Effector memory CD4-positive, alpha-beta T cell (primary cell): ENCODE results near the gene PSMD7.
"Not testable (repeated sequence)": the region's sequence is repeated elsewhere in the genome, so short reads cannot be mapped to it uniquely, and the experiment has no call there.

ENCODE experiments used
- DNase-seq, 3 donors: peaks; one replicate each; pipeline ENCODE4 v3.0.0-alpha.2; 2020
- H3K27ac ChIP-seq: 2 replicates; pipeline ENCODE4 v1.7.0; 2013; ENCODE audit warnings: mild to moderate bottlenecking, low read length, moderate library complexity; ENCODE audit not compliant: insufficient read depth, poor library complexity, severe bottlenecking
- H3K27me3 ChIP-seq: replicated peaks from 2 replicates; pipeline ENCODE4 v1.7.0; 2013; ENCODE audit warnings: mild to moderate bottlenecking, low read length; ENCODE audit not compliant: insufficient read depth, control insufficient read depth, poor library complexity, severe bottlenecking
- H3K36me3 ChIP-seq: 2 replicates; pipeline ENCODE4 v1.7.0; 2013; ENCODE audit warnings: mild to moderate bottlenecking, low read length, moderate library complexity; ENCODE audit not compliant: control insufficient read depth, insufficient read depth
- H3K4me1 ChIP-seq: 2 replicates; pipeline ENCODE4 v1.7.0; 2013; ENCODE audit warnings: low read length, mild to moderate bottlenecking; ENCODE audit not compliant: control insufficient read depth, insufficient read depth, poor library complexity, severe bottlenecking
- H3K4me3 ChIP-seq: 2 replicates; pipeline ENCODE4 v1.7.0; 2013; ENCODE audit warnings: low read length, low read depth, mild to moderate bottlenecking; ENCODE audit not compliant: insufficient read depth, poor library complexity, severe bottlenecking
- H3K9me3 ChIP-seq: 2 replicates; pipeline ENCODE4 v1.7.0; 2013; ENCODE audit warnings: mild to moderate bottlenecking, low read length, moderate library complexity; ENCODE audit not compliant: control insufficient read depth

PSMD7 gene

GRCh38 chr16:74307383-74307782 is 10.8 kb downstream of the PSMD7 start:
- no peak for DNase-seq
- H3K9me3 ChIP-seq = no peaks in the 10 kb centered on the region
- no peak overlapping the region for H3K4me3 ChIP-seq
- H3K27me3 ChIP-seq = no peaks in the 10 kb centered on the region
- no peak overlapping the region for H3K27ac ChIP-seq
- H3K4me1 ChIP-seq = no peaks in the 10 kb centered on the region
- H3K36me3 ChIP-seq = peaks cover 53% of the 10 kb centered on the region

DNA sequence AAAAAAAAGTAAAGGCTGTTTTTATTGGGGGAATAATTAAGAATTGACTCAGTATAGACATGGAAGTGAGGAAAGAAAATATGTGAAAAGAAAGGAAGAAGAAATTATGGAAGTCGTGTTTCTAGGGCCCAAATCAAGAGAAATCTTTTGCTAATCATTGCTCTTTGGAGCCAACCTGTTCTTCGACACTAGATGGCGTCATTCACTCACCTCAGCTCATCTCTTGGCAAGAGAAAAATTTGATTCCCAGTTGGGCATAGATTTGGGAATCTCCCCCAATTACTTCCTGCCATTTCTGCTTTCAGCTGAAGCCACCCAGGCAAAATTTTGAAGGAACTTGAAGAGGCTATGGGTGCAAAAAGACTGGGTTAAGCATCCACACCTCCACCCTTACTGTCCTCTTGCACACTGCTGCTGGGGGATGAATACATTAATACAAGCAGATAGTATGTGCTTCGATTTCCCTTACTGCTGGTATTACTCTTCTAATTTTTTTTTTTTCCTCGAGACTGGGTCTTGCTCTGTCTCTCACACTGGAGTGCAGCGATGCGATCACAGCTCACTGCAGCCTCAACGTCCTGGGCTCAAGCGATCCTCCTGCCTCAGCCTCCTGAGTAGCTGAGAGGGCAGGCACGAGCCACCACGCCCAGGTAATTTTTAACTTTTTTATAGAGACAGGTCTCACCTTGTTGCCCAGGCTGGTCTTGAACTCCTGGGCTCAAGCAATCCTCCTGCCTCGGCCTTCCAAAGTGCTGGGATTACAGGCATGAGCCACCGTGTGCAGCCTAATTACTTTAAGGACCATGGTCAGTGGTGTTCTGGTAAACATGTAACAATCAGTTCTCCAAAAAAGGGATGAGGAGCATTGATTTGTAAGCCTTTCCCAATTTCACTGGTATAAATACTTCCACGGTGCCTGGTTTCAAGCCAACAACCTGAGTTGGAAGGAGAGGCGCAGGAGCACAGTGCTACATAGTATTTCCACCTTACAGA is 13.5 kb downstream of the PSMD7 start:
- H3K27me3 ChIP-seq = no peaks in the 10 kb centered on the region
- no peaks in the 10 kb centered on the region for H3K9me3 ChIP-seq
- H3K36me3 ChIP-seq = peaks cover 26% of the 10 kb centered on the region
- no peak overlapping the region for H3K27ac ChIP-seq
- no peak for DNase-seq
- H3K4me3 ChIP-seq = no peak overlapping the region
- no peaks in the 10 kb centered on the region for H3K4me1 ChIP-seq

DNA sequence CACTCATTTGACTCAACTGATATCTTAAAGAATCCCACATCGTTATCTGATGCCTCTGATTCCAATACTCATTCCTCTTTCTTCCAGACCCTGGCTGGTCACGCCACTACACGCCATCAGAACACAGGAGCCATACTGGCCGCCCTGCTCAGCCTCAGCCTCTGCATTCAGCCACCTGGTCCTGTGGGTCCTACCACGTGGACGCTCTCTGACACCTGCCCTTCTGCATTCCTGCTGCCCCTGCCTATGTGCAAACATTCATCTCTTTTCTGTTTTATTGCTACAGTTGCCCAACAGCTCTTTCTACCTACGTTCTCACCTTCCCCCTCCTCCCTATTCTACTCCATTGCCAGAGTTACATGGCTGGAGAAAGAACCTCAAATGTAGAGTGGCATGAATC is 18.4 kb downstream of the PSMD7 start:
- DNase-seq = no peak
- H3K4me3 ChIP-seq = no peak overlapping the region
- no peaks in the 10 kb centered on the region for H3K27me3 ChIP-seq
- no peaks in the 10 kb centered on the region for H3K4me1 ChIP-seq
- no peaks in the 10 kb centered on the region for H3K9me3 ChIP-seq
- no peaks in the 10 kb centered on the region for H3K36me3 ChIP-seq
- H3K27ac ChIP-seq = no peak overlapping the region

DNA sequence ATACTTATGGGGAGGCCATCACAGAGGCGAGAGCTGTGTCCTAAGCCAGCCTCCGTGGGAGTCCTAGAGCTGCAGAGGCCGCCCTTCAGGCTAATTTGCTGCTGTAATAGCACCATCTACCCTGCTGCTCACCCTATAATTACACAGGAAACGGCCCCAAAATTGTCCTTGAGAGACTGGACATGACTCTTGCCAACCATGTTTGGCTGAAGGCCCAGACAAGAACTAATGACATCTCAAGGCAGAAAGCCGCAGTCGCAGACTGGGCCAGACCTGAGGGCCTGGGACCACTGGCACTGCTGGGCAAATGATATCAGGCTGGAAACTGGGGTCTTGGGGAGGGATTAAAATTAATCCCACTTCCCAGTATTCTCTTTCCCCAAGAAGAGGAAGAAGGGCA is 24.1 kb downstream of the PSMD7 start:
- DNase-seq = no peak
- no peaks in the 10 kb centered on the region for H3K27me3 ChIP-seq

GRCh38 chr16:74321356-74321755 is 24.7 kb downstream of the PSMD7 start:
- Histone ChIP-seq H3K36me3 (no peaks in the 10 kb centered on the region), H3K4me3 (no peak overlapping the region), H3K9me3 (no peaks in the 10 kb centered on the region), H3K27ac (no peak overlapping the region), H3K4me1 (no peaks in the 10 kb centered on the region), H3K27me3 (no peaks in the 10 kb centered on the region)
- no peak for DNase-seq

More for the DNA sequence above, 24.1 kb downstream of the PSMD7 start:
- Histone ChIP-seq H3K36me3 (no peaks in the 10 kb centered on the region), H3K9me3 (no peaks in the 10 kb centered on the region), H3K4me3 (no peak overlapping the region), H3K27ac (no peak overlapping the region), H3K4me1 (no peaks in the 10 kb centered on the region)

DNA sequence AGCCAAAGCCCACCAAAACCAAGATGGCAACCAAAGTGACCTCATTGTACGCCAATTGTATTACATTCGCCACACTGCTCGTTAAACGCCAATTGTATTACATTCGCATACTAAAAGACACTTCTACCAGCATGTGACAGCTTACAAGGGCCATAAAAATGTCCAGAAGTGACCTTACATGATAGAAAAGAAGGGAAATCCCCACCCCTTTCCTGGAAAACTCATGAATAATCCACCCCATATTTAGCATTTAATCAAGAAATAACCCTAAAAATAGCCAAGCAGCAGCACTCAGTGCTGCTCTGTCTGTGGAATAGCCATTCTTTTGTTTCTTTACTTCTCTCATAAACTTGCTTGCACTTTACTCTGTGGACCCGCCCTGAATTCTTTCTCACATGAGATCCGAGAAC is 25.7 kb downstream of the PSMD7 start:
- no peak overlapping the region for H3K27ac ChIP-seq
- no peaks in the 10 kb centered on the region for H3K27me3 ChIP-seq
- DNase-seq = no peak
- peaks cover 6% of the 10 kb centered on the region for H3K36me3 ChIP-seq
- H3K4me3 ChIP-seq = no peak overlapping the region
- no peaks in the 10 kb centered on the region for H3K4me1 ChIP-seq
- H3K9me3 ChIP-seq = no peaks in the 10 kb centered on the region

- not testable (repeated sequence) for H3K27ac ChIP-seq, H3K36me3 ChIP-seq
These were observed 28.2 kb downstream of the PSMD7 start for GRCh38 chr16:74324777-74325176.

GRCh38 chr16:74325641-74326040 is 29.0 kb downstream of the PSMD7 start:
- peaks cover 6% of the 10 kb centered on the region for H3K36me3 ChIP-seq
- no peak for DNase-seq
- no peaks in the 10 kb centered on the region for H3K9me3 ChIP-seq
- no peaks in the 10 kb centered on the region for H3K27me3 ChIP-seq
- H3K27ac ChIP-seq = no peak overlapping the region
- H3K4me1 ChIP-seq = no peaks in the 10 kb centered on the region
- no peak overlapping the region for H3K4me3 ChIP-seq

More at GRCh38 chr16:74324777-74325176, 28.2 kb downstream of the PSMD7 start:
- H3K9me3 ChIP-seq, H3K27me3 ChIP-seq, H3K4me1 ChIP-seq, H3K4me3 ChIP-seq, DNase-seq: not testable (repeated sequence)

GRCh38 chr16:74328346-74328745 is 31.7 kb downstream of the PSMD7 start:
- H3K36me3 ChIP-seq = peaks cover 11% of the 10 kb centered on the region
- H3K27me3 ChIP-seq = not testable (repeated sequence)

GRCh38 chr16:74332469-74332868 is 35.9 kb downstream of the PSMD7 start:
- not testable (repeated sequence) for H3K4me1 ChIP-seq

More at GRCh38 chr16:74328346-74328745, 31.7 kb downstream of the PSMD7 start:
- not testable (repeated sequence) for H3K4me3 ChIP-seq, H3K27ac ChIP-seq, DNase-seq, H3K9me3 ChIP-seq, H3K4me1 ChIP-seq

More at GRCh38 chr16:74332469-74332868, 35.9 kb downstream of the PSMD7 start:
- not testable (repeated sequence) for H3K27me3 ChIP-seq, DNase-seq, H3K27ac ChIP-seq, H3K9me3 ChIP-seq, H3K36me3 ChIP-seq, H3K4me3 ChIP-seq
